Inflammatory macrophage (primary cell): ENCODE measurements around the gene SALL4.
"Not testable (repeated sequence)": the region's sequence is repeated elsewhere in the genome, so short reads cannot be mapped to it uniquely, and the experiment has no call there.

Source experiments
- DNase-seq, 2 donors: peaks; one replicate each; pipeline ENCODE4 v3.0.0-alpha.2; 2020 to 2022

The SALL4 gene

GRCh38 chr20:51801122-51801822, 1.0 kb downstream of the SALL4 start:
- DNase-seq: no peak

- DNase-seq: no peak
Observed at GRCh38 chr20:51800872-51801121, 1.5 kb downstream of the SALL4 start.

- DNase-seq: peak in 1 of 2 donors; percentile 13
Observed at GRCh38 chr20:51800060-51800871, 2.1 kb downstream of the SALL4 start.

- DNase-seq: peak; percentile 16 to 51
Observed at GRCh38 chr20:51799401-51799860, 2.9 kb downstream of the SALL4 start.

- no peak for DNase-seq
Observed at GRCh38 chr20:51797357-51798025, 4.8 kb downstream of the SALL4 start.

- no peak for DNase-seq
Observed at GRCh38 chr20:51796340-51796739, 6.0 kb downstream of the SALL4 start.

- no peak for DNase-seq
Observed at GRCh38 chr20:51792960-51793359, 9.4 kb downstream of the SALL4 start.

GRCh38 chr20:51791626-51792025, 10.7 kb downstream of the SALL4 start:
- no peak for DNase-seq

- no peak for DNase-seq
Observed at GRCh38 chr20:51790256-51790655, 12.1 kb downstream of the SALL4 start.

- DNase-seq: peak in 1 of 2 donors; percentile 22
Observed at GRCh38 chr20:51789434-51789833, 12.9 kb downstream of the SALL4 start.

- DNase-seq: no peak
Observed at GRCh38 chr20:51788822-51789221, 13.5 kb downstream of the SALL4 start.

GRCh38 chr20:51784299-51784698, 18.0 kb downstream of the SALL4 start:
- DNase-seq: no peak

- not testable (repeated sequence) for DNase-seq
Observed at GRCh38 chr20:51778229-51778759, 24.0 kb downstream of the SALL4 start.

GRCh38 chr20:51775241-51775640, 27.1 kb downstream of the SALL4 start:
- no peak for DNase-seq

GRCh38 chr20:51772236-51772635, 30.1 kb downstream of the SALL4 start:
- DNase-seq: no peak

GRCh38 chr20:51769976-51770615, 32.2 kb downstream of the SALL4 start:
- DNase-seq: peak; percentile 14 to 24

- DNase-seq: no peak
Observed at GRCh38 chr20:51768759-51769517, 33.4 kb downstream of the SALL4 start.

- DNase-seq: no peak
Observed at GRCh38 chr20:51767867-51768758, 34.2 kb downstream of the SALL4 start, which contains the start of gene ATP9A. Gene ATP9A (minus strand): TSS chr20:51768390. CDS start chr20:51768369, 21 bp downstream.

- no peak for DNase-seq
Observed at GRCh38 chr20:51766994-51767866, 35.1 kb downstream of the SALL4 start.

- not testable (repeated sequence) for DNase-seq
Observed at GRCh38 chr20:51765381-51765780, 36.9 kb downstream of the SALL4 start.
